PC-3 (cell line): Measurements from ENCODE around the gene CTSE. TPM values are rescaled to one million over a fixed set of nuclear protein-coding genes. Genes with fewer than 3 reads are reported as not detected.
"Not testable (repeated sequence)": the region's sequence is repeated elsewhere in the genome, so short reads cannot be mapped to it uniquely, and the experiment has no call there.

Experiments used
- ATAC-seq: fragments of 200-7000 bp; cut with Tn5 transposase; 2 replicates; pipeline ENCODE4 v1.9.1; 2020; ENCODE audit warnings: mild to moderate bottlenecking, moderate library complexity
- BruUV-seq: library from RNA; stranded (reverse); fragments of 400-500 nt; replicated peaks from 2 replicates; lab custom pipeline; 2021; lab: Mats Ljungman, UMichigan
- CTCF ChIA-PET: fragments of 300-600 bp; sonication (Branson Sonifier 250); formaldehyde crosslinking; loops from one replicate; lab custom pipeline; 2022; ENCODE audit warnings: antibody characterized with exemption; lab: Charles Lee
- POLR2A ChIA-PET: fragments of 300-600 bp; sonication (Branson Sonifier 250); formaldehyde crosslinking; loops from one replicate; lab custom pipeline; 2022; ENCODE audit warnings: antibody characterized with exemption; ENCODE audit not compliant: unreplicated experiment; lab: Charles Lee
- DNase-seq: peaks from one replicate; pipeline ENCODE4 v3.0.0-alpha.2; 2015
- H2AFZ ChIP-seq: fragments of 300-600 bp; sonication (generic); 2 replicates; pipeline ENCODE4 v1.6.0; 2016; ENCODE audit warnings: antibody characterized with exemption, low read length
- H3F3A ChIP-seq: fragments of 300-600 bp; sonication (generic); one replicate; pipeline ENCODE4 v1.6.0; 2017; ENCODE audit warnings: antibody characterized with exemption, low read length, control low read depth, mild to moderate bottlenecking; ENCODE audit not compliant: unreplicated experiment
- H3K27ac ChIP-seq: fragments of 300-600 bp; sonication (generic); 2 replicates; pipeline ENCODE4 v1.5.1; 2016; ENCODE audit warnings: mild to moderate bottlenecking, low read length
- H3K27me3 ChIP-seq: fragments of 300-600 bp; sonication (generic); 2 replicates; pipeline ENCODE4 v1.6.1; 2016; ENCODE audit warnings: low read length, mixed read lengths
- H3K36me3 ChIP-seq: fragments of 300-600 bp; sonication (generic); 2 replicates; pipeline ENCODE4 v1.6.1; 2016; ENCODE audit warnings: low read depth, mixed run types, low read length, mixed read lengths
- H3K4me1 ChIP-seq: fragments of 300-600 bp; sonication (generic); 2 replicates; pipeline ENCODE4 v1.5.1; 2016; ENCODE audit warnings: low read length; ENCODE audit not compliant: insufficient read depth
- H3K4me2 ChIP-seq: fragments of 300-600 bp; sonication (generic); 2 replicates; pipeline ENCODE4 v1.6.0; 2016; ENCODE audit warnings: low read length
- H3K4me3 ChIP-seq: fragments of 300-600 bp; sonication (generic); 2 replicates; pipeline ENCODE4 v1.5.1; 2016; ENCODE audit warnings: mild to moderate bottlenecking, low read length, mixed read lengths
- H3K79me2 ChIP-seq: fragments of 300-600 bp; sonication (generic); 2 replicates; pipeline ENCODE4 v1.6.1; 2017; ENCODE audit warnings: low read length, mixed read lengths
- H3K9ac ChIP-seq: fragments of 300-600 bp; sonication (generic); 2 replicates; pipeline ENCODE4 v1.6.0; 2016; ENCODE audit warnings: mild to moderate bottlenecking, low read length
- H3K9me2 ChIP-seq: fragments of 300-600 bp; sonication (generic); replicated peaks from 2 replicates; pipeline ENCODE4 v1.6.1; 2016; ENCODE audit warnings: mixed run types, low read length, mixed read lengths
- H3K9me3 ChIP-seq: fragments of 300-600 bp; sonication (generic); 2 replicates; pipeline ENCODE4 v1.6.1; 2016; ENCODE audit warnings: low read length, mixed read lengths
- H4K20me1 ChIP-seq: fragments of 300-600 bp; sonication (generic); 2 replicates; pipeline ENCODE4 v1.6.1; 2016; ENCODE audit warnings: low read length, mixed read lengths
- CTCF ChIP-seq: fragments of 300-600 bp; sonication (generic); conservative IDR thresholded peaks from 2 replicates; pipeline ENCODE4 v1.5.1; 2017; ENCODE audit warnings: antibody characterized with exemption, low read depth, mild to moderate bottlenecking, low read length
- EZH2 ChIP-seq: fragments of 300-600 bp; sonication (generic); IDR thresholded peaks from one replicate; pipeline ENCODE4 v1.6.1; 2017; ENCODE audit warnings: antibody characterized with exemption, mild to moderate bottlenecking, low read length; ENCODE audit not compliant: unreplicated experiment
- EZH2phosphoT487 ChIP-seq: fragments of 300-600 bp; sonication (generic); IDR thresholded peaks from 2 replicates; pipeline ENCODE4 v1.6.1; 2018; ENCODE audit warnings: mild to moderate bottlenecking, antibody characterized with exemption, low read length, borderline replicate concordance
- intact Hi-C: fragments of 100-400 bp; cut with micrococcal nuclease; formaldehyde crosslinking; loops from 2 replicates; pipeline ENCODE4 v1.9.0; 2023
- total RNA-seq: library from RNA; depleted of rRNA; stranded (reverse); fragments of >200 nt; gene quantifications from 2 replicates; pipeline ENCODE4 v1.2.3, GENCODE V29; 2014

CTSE gene
- total RNA-seq, 1 experiment from 2014 or later: 0.51 TPM

GRCh38 chr1:206053616-206054015, 29.9 kb upstream of the CTSE start:
- H3F3A ChIP-seq, H3K27ac ChIP-seq, H3K4me2 ChIP-seq, H3K79me2 ChIP-seq, intact Hi-C loops, H3K9me3 ChIP-seq, H2AFZ ChIP-seq, POLR2A ChIA-PET, H3K9me2 ChIP-seq, ATAC-seq, BruUV-seq, CTCF ChIA-PET, H3K9ac ChIP-seq, H3K4me1 ChIP-seq, H3K36me3 ChIP-seq, DNase-seq, H4K20me1 ChIP-seq, H3K4me3 ChIP-seq: not testable (repeated sequence)
- peaks cover 24% of the 10 kb centered on the region for H3K27me3 ChIP-seq

- BruUV-seq, H2AFZ ChIP-seq, DNase-seq, ATAC-seq, H3K79me2 ChIP-seq, H3K9me2 ChIP-seq, intact Hi-C loops, CTCF ChIA-PET, H4K20me1 ChIP-seq, H3K4me3 ChIP-seq, H3F3A ChIP-seq, H3K9me3 ChIP-seq, H3K9ac ChIP-seq, H3K36me3 ChIP-seq, POLR2A ChIA-PET, H3K4me2 ChIP-seq, H3K27ac ChIP-seq, H3K4me1 ChIP-seq: not testable (repeated sequence)
- H3K27me3 ChIP-seq: peaks cover 29% of the 10 kb centered on the region
These were observed 29.4 kb upstream of the CTSE start, which contains the start of gene RHEX for GRCh38 chr1:206052919-206053610. Gene RHEX (plus strand): TSS chr1:206053173. CDS start chr1:206097829, 44,656 bp downstream.

DNA sequence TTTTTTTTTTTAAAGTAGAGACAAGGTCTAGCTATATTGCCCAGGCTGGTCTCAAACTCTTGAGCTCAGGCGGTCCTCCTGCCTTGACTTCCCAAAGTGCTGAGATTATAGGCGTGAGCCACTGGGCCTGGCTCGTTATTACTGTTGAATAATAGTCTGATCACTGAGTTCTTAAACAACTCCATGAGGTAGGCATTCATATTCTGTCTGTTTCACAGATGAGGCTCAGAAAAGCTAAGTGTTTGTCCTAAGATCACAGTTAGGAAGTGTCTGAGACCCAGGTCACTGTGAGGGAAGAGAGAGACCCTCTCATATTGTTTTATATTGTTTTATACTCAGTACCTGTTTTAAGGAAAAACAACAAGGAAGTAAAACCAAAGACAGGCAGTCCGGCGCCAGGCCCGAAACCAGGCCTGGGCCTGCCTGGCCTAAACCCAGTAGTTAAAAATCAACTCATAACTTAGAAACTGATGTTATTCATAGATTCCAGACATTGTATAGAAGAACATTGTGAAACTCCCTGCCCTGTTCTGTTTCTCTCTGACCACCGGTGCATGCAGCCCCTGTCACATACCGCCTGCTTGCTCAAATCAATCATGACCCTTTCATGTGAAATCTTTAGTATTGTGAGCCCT, 28.7 kb upstream of the CTSE start:
- H3K27ac ChIP-seq, H3K36me3 ChIP-seq, H3K9ac ChIP-seq, H3K4me1 ChIP-seq, DNase-seq, H3F3A ChIP-seq, H2AFZ ChIP-seq, H3K9me3 ChIP-seq, H3K4me2 ChIP-seq, BruUV-seq, POLR2A ChIA-PET, CTCF ChIA-PET, H3K4me3 ChIP-seq, H3K79me2 ChIP-seq, H3K9me2 ChIP-seq, H4K20me1 ChIP-seq, ATAC-seq, intact Hi-C loops: not testable (repeated sequence)
- peaks cover 33% of the 10 kb centered on the region for H3K27me3 ChIP-seq

DNA sequence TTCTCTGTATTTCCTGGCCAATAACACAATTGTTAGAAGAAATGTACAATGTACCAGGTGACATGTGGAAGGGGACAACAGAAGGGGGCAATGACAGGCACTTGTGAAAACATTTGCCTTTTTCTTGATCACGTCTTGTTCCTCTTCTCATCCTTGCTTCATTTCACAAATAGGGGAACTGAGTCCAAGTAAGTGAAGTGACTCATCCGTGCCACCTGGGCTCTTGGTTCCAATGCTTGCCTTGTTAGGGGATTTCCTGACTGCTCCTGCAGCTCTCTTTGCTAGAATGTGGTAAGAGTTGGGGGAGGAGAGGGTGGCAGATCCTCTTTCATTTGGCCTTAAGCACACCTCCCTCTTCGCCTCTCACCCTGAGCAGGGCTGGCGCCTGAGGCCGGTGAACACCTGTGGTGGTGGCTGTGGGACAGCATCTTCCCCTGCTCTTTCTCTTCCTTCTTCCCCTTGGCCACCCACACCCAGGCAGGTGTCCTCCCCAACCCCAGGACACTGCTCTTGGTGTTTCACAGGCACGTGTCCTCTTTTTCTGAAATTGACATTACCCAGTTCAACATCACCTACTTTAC, 27.1 kb upstream of the CTSE start:
- BruUV-seq: no TSS peak
- Histone ChIP-seq H3K4me3 (no peak overlapping the region), H3K9ac (no peak overlapping the region), H3K4me1 (no peaks in the 10 kb centered on the region), H3K79me2 (no peaks in the 10 kb centered on the region), H4K20me1 (no peaks in the 10 kb centered on the region), H3F3A (no peaks in the 10 kb centered on the region), H3K9me2 (no peaks in the 10 kb centered on the region), H3K36me3 (no peaks in the 10 kb centered on the region), H3K9me3 (no peaks in the 10 kb centered on the region), H3K4me2 (no peak overlapping the region), H3K27ac (no peak overlapping the region), H3K27me3 (peaks cover 34% of the 10 kb centered on the region), H2AFZ (no peak overlapping the region)
- peak; percentile 13 for DNase-seq
- TF ChIP-seq EZH2phosphoT487 (no peak), CTCF (no peak), EZH2 (no peak)
- no peak for ATAC-seq
- intact Hi-C loops: no loop called here
- ChIA-PET CTCF (no interaction called here), POLR2A (no interaction called here)
